Karpas-422 (cell line): ENCODE results near the gene B3GAT1. TPM values are rescaled to one million over a fixed set of nuclear protein-coding genes. Genes with fewer than 3 reads are reported as not detected.

Experiments
- DNase-seq: peaks from one replicate; pipeline ENCODE4 v3.0.0-alpha.2; 2015
- H2AFZ ChIP-seq: fragments of 200-600 bp; sonication (generic); 2 replicates; pipeline ENCODE4 v1.6.1; 2014; ENCODE audit warnings: antibody characterized with exemption, low read length, mixed read lengths
- H3K27ac ChIP-seq: fragments of 200-600 bp; sonication (generic); 2 replicates; pipeline ENCODE4 v1.5.1; 2014; ENCODE audit warnings: mild to moderate bottlenecking, low read length, moderate library complexity
- H3K27me3 ChIP-seq: fragments of 200-600 bp; sonication (generic); 2 replicates; pipeline ENCODE4 v1.6.1; 2014; ENCODE audit warnings: low read length, mixed read lengths
- H3K36me3 ChIP-seq: fragments of 200-600 bp; sonication (generic); 2 replicates; pipeline ENCODE4 v1.6.1; 2014; ENCODE audit warnings: low read length, mixed read lengths; ENCODE audit not compliant: insufficient read depth
- H3K4me1 ChIP-seq: fragments of 200-600 bp; sonication (generic); 2 replicates; pipeline ENCODE4 v1.6.1; 2014; ENCODE audit warnings: mild to moderate bottlenecking, low read length, mixed read lengths
- H3K4me2 ChIP-seq: fragments of 200-600 bp; sonication (generic); 2 replicates; pipeline ENCODE4 v1.6.1; 2014; ENCODE audit warnings: low read length, low read depth, mild to moderate bottlenecking; ENCODE audit not compliant: poor library complexity, severe bottlenecking
- H3K4me3 ChIP-seq: fragments of 200-600 bp; sonication (generic); 2 replicates; pipeline ENCODE4 v1.5.1; 2014; ENCODE audit warnings: mild to moderate bottlenecking, antibody characterized with exemption, low read length, mixed read lengths
- H3K79me2 ChIP-seq: fragments of 200-600 bp; sonication (generic); 2 replicates; pipeline ENCODE4 v1.6.1; 2014; ENCODE audit warnings: mild to moderate bottlenecking, low read length, mixed read lengths
- H3K9ac ChIP-seq: fragments of 200-600 bp; sonication (generic); 2 replicates; pipeline ENCODE4 v1.6.0; 2014; ENCODE audit warnings: low read length
- H3K9me2 ChIP-seq: fragments of 200-600 bp; sonication (generic), shearing (Covaris generic); replicated peaks from 2 replicates; pipeline ENCODE4 v1.6.0; 2014; ENCODE audit warnings: mild to moderate bottlenecking, low read length, moderate library complexity; ENCODE audit not compliant: insufficient read depth
- H3K9me3 ChIP-seq: fragments of 300-700, 200-600 bp; sonication (generic); 2 replicates; pipeline ENCODE4 v1.6.1; 2014; ENCODE audit warnings: low read length, mixed read lengths
- H4K20me1 ChIP-seq: fragments of 200-600 bp; sonication (generic); 2 replicates; pipeline ENCODE4 v1.6.1; 2014; ENCODE audit warnings: mild to moderate bottlenecking, antibody characterized with exemption, low read length, low read depth; ENCODE audit not compliant: insufficient read depth
- total RNA-seq: library from RNA; depleted of rRNA; stranded (reverse); fragments of >200 nt; shearing (Covaris generic); gene quantifications from 2 replicates; pipeline ENCODE4 v1.2.3, GENCODE V29; 2014; ENCODE audit warnings: low replicate concordance

B3GAT1 gene
- total RNA-seq, 1 experiment from 2014 or later = not detected

GRCh38 chr11:134382830-134383229 is 29.2 kb downstream of the B3GAT1 start:
- no peaks in the 10 kb centered on the region for H3K79me2 ChIP-seq
- no peaks in the 10 kb centered on the region for H3K4me1 ChIP-seq
- no peaks in the 10 kb centered on the region for H3K36me3 ChIP-seq
- no peaks in the 10 kb centered on the region for H3K9me2 ChIP-seq
- H3K4me3 ChIP-seq = no peak overlapping the region
- no peaks in the 10 kb centered on the region for H3K27me3 ChIP-seq
- H3K27ac ChIP-seq = no peak overlapping the region
- H2AFZ ChIP-seq = no peak overlapping the region
- H3K9me3 ChIP-seq = no peaks in the 10 kb centered on the region
- no peaks in the 10 kb centered on the region for H4K20me1 ChIP-seq
- no peak for DNase-seq
- H3K4me2 ChIP-seq = no peak overlapping the region
- no peak overlapping the region for H3K9ac ChIP-seq

- no peak for DNase-seq
- H3K27me3 ChIP-seq = no peaks in the 10 kb centered on the region
These were observed 29.8 kb downstream of the B3GAT1 start for GRCh38 chr11:134382257-134382656.

GRCh38 chr11:134380785-134381184 is 31.3 kb downstream of the B3GAT1 start:
- H4K20me1 ChIP-seq = no peaks in the 10 kb centered on the region
- H3K9me2 ChIP-seq = no peaks in the 10 kb centered on the region
- H3K9ac ChIP-seq = no peak overlapping the region
- no peak for DNase-seq
- H3K9me3 ChIP-seq = no peaks in the 10 kb centered on the region
- H3K27me3 ChIP-seq = no peaks in the 10 kb centered on the region
- H3K79me2 ChIP-seq = no peaks in the 10 kb centered on the region
- no peak overlapping the region for H3K4me2 ChIP-seq
- H3K36me3 ChIP-seq = no peaks in the 10 kb centered on the region
- no peaks in the 10 kb centered on the region for H3K4me1 ChIP-seq
- no peak overlapping the region for H2AFZ ChIP-seq
- no peak overlapping the region for H3K27ac ChIP-seq
- no peak overlapping the region for H3K4me3 ChIP-seq

More at GRCh38 chr11:134382257-134382656, 29.8 kb downstream of the B3GAT1 start:
- Histone ChIP-seq H2AFZ (no peak overlapping the region), H3K9ac (no peak overlapping the region), H3K79me2 (no peaks in the 10 kb centered on the region), H3K27ac (no peak overlapping the region), H4K20me1 (no peaks in the 10 kb centered on the region), H3K4me2 (no peak overlapping the region), H3K36me3 (no peaks in the 10 kb centered on the region), H3K4me3 (no peak overlapping the region), H3K4me1 (no peaks in the 10 kb centered on the region), H3K9me2 (no peaks in the 10 kb centered on the region), H3K9me3 (no peaks in the 10 kb centered on the region)

GRCh38 chr11:134380229-134380628 is 31.8 kb downstream of the B3GAT1 start:
- Histone ChIP-seq H2AFZ (no peak overlapping the region), H3K9me3 (no peaks in the 10 kb centered on the region), H3K4me1 (no peaks in the 10 kb centered on the region), H4K20me1 (no peaks in the 10 kb centered on the region), H3K36me3 (no peaks in the 10 kb centered on the region), H3K4me3 (no peak overlapping the region), H3K9ac (no peak overlapping the region), H3K4me2 (no peak overlapping the region), H3K27me3 (no peaks in the 10 kb centered on the region), H3K9me2 (no peaks in the 10 kb centered on the region), H3K27ac (no peak overlapping the region), H3K79me2 (no peaks in the 10 kb centered on the region)
- no peak for DNase-seq

- Histone ChIP-seq H3K9ac (no peak overlapping the region), H3K79me2 (no peaks in the 10 kb centered on the region), H3K4me2 (no peak overlapping the region), H3K36me3 (no peaks in the 10 kb centered on the region), H3K9me3 (no peaks in the 10 kb centered on the region), H3K4me1 (no peaks in the 10 kb centered on the region), H3K9me2 (no peaks in the 10 kb centered on the region), H3K4me3 (no peak overlapping the region), H3K27me3 (no peaks in the 10 kb centered on the region), H3K27ac (no peak overlapping the region), H4K20me1 (no peaks in the 10 kb centered on the region), H2AFZ (no peak overlapping the region)
- DNase-seq = no peak
These were observed 32.8 kb downstream of the B3GAT1 start for GRCh38 chr11:134379241-134379640.

- Histone ChIP-seq H3K9ac (no peak overlapping the region), H3K4me1 (no peaks in the 10 kb centered on the region), H3K79me2 (no peaks in the 10 kb centered on the region), H3K9me2 (no peaks in the 10 kb centered on the region), H2AFZ (no peak overlapping the region), H3K27me3 (no peaks in the 10 kb centered on the region), H3K4me3 (no peak overlapping the region), H3K36me3 (no peaks in the 10 kb centered on the region), H3K27ac (no peak overlapping the region), H4K20me1 (no peaks in the 10 kb centered on the region), H3K9me3 (no peaks in the 10 kb centered on the region), H3K4me2 (no peak overlapping the region)
- no peak for DNase-seq
These were observed 34.2 kb downstream of the B3GAT1 start for GRCh38 chr11:134377876-134378275.

GRCh38 chr11:134376150-134376921 is 35.7 kb downstream of the B3GAT1 start:
- Histone ChIP-seq H3K79me2 (no peaks in the 10 kb centered on the region), H3K9me2 (no peaks in the 10 kb centered on the region), H3K4me1 (no peaks in the 10 kb centered on the region), H2AFZ (no peak overlapping the region), H3K4me3 (no peak overlapping the region), H3K9ac (no peak overlapping the region), H3K36me3 (no peaks in the 10 kb centered on the region), H4K20me1 (no peaks in the 10 kb centered on the region), H3K9me3 (no peaks in the 10 kb centered on the region), H3K27ac (no peak overlapping the region), H3K27me3 (no peaks in the 10 kb centered on the region), H3K4me2 (no peak overlapping the region)
- DNase-seq = no peak

GRCh38 chr11:134374891-134375550 is 37.0 kb downstream of the B3GAT1 start:
- Histone ChIP-seq H3K9me3 (no peaks in the 10 kb centered on the region), H3K4me2 (no peak overlapping the region), H3K9ac (no peak overlapping the region), H3K9me2 (no peaks in the 10 kb centered on the region), H3K4me3 (no peak overlapping the region), H3K27ac (no peak overlapping the region), H3K27me3 (no peaks in the 10 kb centered on the region), H3K36me3 (no peaks in the 10 kb centered on the region), H3K79me2 (no peaks in the 10 kb centered on the region), H2AFZ (no peak overlapping the region), H4K20me1 (no peaks in the 10 kb centered on the region), H3K4me1 (no peaks in the 10 kb centered on the region)
- no peak for DNase-seq
